ENCODE data around the gene HSF2BP.
"Not testable (repeated sequence)": the region's sequence is repeated elsewhere in the genome, so short reads cannot be mapped to it uniquely, and the experiment has no call there.

HSF2BP gene

DNA sequence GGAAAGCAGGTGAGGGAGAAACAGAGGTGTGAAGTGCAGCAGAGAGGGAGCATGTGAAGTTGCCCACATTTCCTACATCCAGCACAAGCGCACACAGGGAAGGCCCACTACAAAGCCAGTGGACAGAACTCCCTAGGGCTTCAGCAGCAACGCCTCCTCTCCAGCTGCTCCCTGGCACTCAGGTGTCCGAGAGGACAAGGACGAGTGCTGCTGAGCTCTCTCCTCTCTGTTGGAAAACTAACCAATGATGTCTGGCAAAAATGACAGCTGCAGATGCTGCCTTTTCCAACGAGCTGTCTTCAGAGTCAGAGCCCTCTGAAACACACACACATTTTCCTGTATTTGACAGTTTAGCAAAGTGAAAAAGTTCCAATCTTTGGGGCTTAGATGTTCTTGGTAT, 86.8 kb downstream of the HSF2BP start:
- H3K9ac ChIP-seq: no peak overlapping the region
- H3K27ac ChIP-seq: no peak overlapping the region
- no peaks in the 10 kb centered on the region for H3K27me3 ChIP-seq
- no peak overlapping the region for H3K4me2 ChIP-seq
- H4K20me1 ChIP-seq: no peaks in the 10 kb centered on the region
- H3K4me3 ChIP-seq: no peak overlapping the region
- no peaks in the 10 kb centered on the region for H3K9me3 ChIP-seq
- no peaks in the 10 kb centered on the region for H3K36me3 ChIP-seq
- H3K4me1 ChIP-seq: peaks cover 32% of the 10 kb centered on the region
- no peak for TF ChIP-seq Cebpa-rat (IDR thresholded peaks at IDR 0.05)

DNA sequence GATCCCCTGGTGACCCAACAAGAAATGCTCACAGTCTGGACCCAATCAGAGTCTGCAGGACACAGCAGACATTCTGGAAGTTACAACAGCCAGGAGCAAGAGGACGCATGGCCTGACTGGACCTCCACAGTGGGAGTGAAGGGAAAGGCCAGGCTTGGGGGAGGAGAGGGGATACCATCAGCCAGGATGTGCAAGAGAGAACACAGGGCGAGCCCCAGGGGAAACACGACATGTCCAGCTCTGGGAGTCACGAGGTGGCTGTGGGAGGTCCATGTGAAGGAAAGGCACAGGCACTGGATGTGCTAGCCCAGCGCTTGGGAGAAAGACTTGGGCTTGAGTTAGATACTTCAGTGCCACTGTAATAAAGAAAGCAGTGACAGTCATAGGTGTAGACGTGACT, 87.3 kb downstream of the HSF2BP start:
- H3K4me1 ChIP-seq: peaks cover 32% of the 10 kb centered on the region
- H3K4me2 ChIP-seq: no peak overlapping the region
- H3K4me3 ChIP-seq: no peak overlapping the region
- H4K20me1 ChIP-seq: no peaks in the 10 kb centered on the region
- no peak for TF ChIP-seq Cebpa-rat (IDR thresholded peaks at IDR 0.05)
- H3K36me3 ChIP-seq: no peaks in the 10 kb centered on the region
- no peak overlapping the region for H3K27ac ChIP-seq
- no peaks in the 10 kb centered on the region for H3K9me3 ChIP-seq
- H3K27me3 ChIP-seq: no peaks in the 10 kb centered on the region
- no peak overlapping the region for H3K9ac ChIP-seq

DNA sequence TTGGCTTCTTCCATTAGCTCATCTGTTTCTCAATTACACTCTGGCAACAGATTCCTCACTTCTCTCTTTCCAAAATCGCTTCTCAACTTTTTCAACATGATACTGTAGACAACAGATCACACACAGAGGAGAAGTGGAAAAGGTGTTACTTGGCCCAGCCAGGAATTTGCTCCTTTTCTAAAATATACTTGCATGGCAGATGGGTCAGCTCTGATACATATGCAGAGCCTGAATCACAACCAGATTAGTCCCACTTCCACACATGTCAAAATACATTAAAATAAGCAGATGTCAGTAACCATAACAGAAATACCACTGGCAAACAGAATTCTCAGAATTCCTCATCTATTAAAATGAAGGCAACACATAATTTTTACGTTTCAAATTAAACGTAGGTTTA, 89.1 kb downstream of the HSF2BP start:
- H3K4me3 ChIP-seq, H3K27ac ChIP-seq, H3K27me3 ChIP-seq, H3K36me3 ChIP-seq, H3K9ac ChIP-seq, H3K4me2 ChIP-seq, H4K20me1 ChIP-seq, H3K9me3 ChIP-seq: not testable (repeated sequence)
- H3K4me1 ChIP-seq: peaks cover 25% of the 10 kb centered on the region

DNA sequence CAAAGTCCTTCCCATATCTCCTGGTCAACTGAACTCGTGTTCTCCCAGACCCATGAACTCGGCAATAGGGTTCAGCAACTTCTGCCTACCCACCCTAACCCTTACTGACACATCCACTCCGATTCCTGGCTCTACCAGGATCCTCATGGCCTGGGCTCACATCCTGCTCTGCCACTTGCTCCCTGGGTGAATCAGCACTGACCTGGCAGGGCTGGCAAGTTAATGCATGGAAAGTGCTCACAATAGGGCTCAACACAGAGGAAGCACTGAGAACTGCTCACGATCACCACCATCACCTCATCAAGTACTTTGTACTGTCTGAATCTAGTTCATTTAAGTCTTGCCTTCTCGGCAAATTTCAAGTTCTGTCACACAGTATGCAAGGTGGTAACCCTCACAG, 96.8 kb downstream of the HSF2BP start:
- not testable (repeated sequence) for H3K27me3 ChIP-seq, H3K27ac ChIP-seq, H3K9me3 ChIP-seq, H3K4me2 ChIP-seq, H3K4me1 ChIP-seq, H3K36me3 ChIP-seq, H3K4me3 ChIP-seq, H4K20me1 ChIP-seq, H3K9ac ChIP-seq

DNA sequence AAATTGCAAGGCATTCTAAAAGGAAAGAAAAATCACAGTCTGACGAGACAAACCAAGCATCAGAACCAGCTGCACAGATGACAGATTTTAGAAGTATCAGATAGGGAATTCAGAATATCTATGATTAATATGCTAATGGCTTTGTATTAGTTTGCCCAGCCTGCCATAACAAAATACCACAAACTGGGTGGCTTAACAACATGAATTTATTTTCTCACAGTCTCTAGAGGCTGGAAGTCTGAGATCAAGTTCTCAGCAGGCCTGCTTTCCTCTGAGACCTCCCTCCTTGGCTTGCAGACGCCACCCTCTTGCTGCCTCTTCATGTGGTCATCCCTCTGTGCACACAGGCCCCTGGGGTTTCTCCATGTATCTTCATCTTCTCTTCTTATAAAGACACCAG, 118.7 kb downstream of the HSF2BP start:
- not testable (repeated sequence) for H3K4me3 ChIP-seq, H3K27me3 ChIP-seq, H3K9me3 ChIP-seq, H3K27ac ChIP-seq, H3K4me1 ChIP-seq, H4K20me1 ChIP-seq, H3K36me3 ChIP-seq, H3K4me2 ChIP-seq, H3K9ac ChIP-seq

DNA sequence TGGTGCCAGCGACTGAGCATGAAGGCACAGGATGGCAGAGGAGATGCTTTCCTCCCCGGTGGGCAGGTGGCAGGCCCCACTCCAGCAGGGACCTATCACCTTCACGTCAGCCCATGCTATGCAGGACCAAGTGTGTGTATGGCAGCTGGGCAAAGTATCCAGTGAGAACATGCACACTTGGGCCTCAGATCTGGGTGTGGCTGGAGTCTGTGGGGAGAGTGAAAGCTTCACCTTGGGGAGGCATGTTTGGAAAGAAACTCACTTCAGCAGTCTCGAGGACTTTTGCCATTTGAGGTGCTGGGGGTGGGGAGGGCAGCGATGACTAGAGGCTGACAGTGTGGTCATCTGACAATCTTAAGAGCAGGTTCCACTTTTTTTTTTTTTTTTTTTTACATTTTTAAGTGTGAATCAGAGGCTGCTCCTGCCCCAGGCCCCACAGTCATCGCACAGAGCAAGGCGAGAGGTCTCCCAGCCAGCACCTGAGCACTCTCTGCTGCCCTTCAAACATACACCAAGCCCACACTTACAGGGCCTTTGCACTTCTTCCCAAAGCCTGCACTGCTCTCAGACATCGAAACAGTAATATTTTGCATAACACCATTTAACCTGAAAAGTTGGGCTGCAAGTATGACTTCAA, 136.7 kb downstream of the HSF2BP start:
- H3K9ac ChIP-seq, H3K27ac ChIP-seq, H3K4me3 ChIP-seq, H3K36me3 ChIP-seq, H3K4me2 ChIP-seq, H3K9me3 ChIP-seq, H3K27me3 ChIP-seq, H4K20me1 ChIP-seq, H3K4me1 ChIP-seq: not testable (repeated sequence)

DNA sequence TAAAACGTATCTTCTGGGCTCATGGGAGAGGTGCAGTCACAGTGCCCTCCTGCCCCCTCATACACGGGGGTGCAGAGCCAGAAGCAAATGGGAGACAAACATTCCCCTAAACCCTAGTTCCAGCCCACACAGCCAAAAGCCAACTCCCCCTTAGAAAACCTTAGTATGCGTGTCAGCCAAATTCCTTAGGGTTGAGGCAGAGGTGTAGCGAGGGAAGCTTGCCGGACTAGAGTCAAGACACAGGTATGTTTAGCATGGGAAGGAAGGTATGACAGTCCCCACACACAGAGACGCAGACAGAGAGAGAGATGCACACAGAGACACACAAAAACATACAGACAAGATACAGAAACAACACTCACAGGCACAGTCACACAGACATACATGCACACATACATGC, 141.6 kb downstream of the HSF2BP start:
- H3K36me3 ChIP-seq, H3K27me3 ChIP-seq, H3K4me1 ChIP-seq, H3K4me2 ChIP-seq, H4K20me1 ChIP-seq, H3K27ac ChIP-seq, H3K4me3 ChIP-seq, H3K9ac ChIP-seq, H3K9me3 ChIP-seq: not testable (repeated sequence)

DNA sequence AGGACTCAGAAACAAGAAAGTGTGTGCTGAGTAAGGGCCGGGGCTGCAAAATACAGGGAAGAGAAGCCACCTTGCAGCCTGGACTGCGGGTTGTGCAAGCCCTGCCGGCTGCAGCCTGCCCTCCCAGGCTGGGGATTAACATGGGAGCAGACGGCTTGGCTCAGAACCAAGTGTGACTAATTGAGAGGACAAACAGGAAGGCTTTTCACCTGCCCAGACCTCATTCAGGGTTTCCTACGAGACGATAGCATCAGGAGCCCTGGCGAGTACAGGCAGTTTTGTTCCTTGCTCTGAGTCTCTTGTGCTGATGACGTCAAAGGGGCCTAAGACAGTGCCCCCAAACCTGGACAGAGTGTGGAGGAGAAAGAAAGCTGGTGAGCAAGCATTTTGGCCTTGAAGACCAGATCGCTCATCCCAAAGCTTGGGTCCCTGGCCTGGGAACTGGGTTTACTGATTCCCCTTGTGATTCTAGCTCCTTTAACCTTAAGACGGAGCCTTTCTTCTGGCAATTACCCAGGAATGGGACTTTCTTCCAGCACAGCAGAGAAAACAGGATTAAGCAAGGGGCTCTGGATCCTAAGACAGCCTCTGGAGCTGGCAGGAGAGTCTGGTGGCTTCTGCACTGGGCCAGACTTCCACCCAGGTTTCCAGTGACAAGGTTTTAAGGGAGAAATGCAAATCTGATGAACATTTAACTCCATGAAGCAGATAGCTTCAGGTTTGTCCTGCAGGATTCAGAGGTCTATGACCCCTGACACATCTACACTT, 142.2 kb downstream of the HSF2BP start:
- not testable (repeated sequence) for H3K9ac ChIP-seq, H3K4me2 ChIP-seq, H3K9me3 ChIP-seq, H3K27ac ChIP-seq, H4K20me1 ChIP-seq, H3K4me3 ChIP-seq, H3K27me3 ChIP-seq, H3K36me3 ChIP-seq, H3K4me1 ChIP-seq

DNA sequence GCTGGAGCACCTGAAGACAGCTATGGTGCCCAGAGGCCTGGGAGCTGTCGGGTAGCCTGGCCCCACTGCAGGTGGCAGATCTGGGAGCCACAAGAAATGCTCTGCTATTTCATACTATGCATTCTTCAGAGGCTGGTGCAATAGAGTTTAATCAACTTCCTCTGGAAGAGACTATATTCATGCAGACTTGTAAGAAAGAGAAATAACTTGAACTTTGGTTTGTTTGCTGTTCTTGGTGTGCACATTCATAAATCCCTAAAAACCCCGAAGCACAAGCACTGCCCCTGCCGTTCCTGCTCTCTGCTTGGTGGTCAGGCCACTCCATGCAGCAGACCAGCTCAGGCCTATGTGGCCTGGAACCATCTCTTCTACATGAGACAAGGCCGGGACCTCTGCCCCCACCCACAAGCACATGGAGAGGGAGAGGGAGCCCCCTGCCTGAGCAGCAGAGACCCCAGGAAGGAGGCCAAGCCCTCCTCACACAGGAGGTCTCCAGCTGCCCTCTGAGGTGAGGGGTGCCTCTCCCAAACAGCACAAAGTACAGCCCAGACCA, 142.9 kb downstream of the HSF2BP start:
- H3K27me3 ChIP-seq, H3K4me2 ChIP-seq, H3K9me3 ChIP-seq, H3K27ac ChIP-seq, H3K4me1 ChIP-seq, H3K9ac ChIP-seq, H3K36me3 ChIP-seq, H4K20me1 ChIP-seq, H3K4me3 ChIP-seq: not testable (repeated sequence)

DNA sequence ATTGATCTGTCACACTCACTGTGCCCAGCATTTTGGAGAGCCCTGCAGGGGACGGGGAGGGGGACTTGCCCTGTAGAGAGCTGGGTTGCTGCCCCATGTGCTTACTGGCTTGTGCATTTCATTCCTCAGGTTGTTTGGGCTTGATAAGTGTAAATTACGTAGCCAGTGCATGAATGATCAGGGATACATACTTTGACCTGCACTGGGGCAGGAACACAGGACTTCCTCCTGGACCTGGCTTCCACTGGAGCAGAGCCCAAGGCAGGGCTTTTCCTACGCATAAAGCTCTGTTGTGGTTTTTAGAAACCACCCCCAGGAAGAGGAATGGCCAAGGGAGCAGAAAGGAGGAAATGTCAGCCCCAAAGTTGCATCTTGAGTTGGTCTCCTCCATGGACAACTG, 144.5 kb downstream of the HSF2BP start:
- not testable (repeated sequence) for H3K4me2 ChIP-seq, H3K4me3 ChIP-seq, H3K9ac ChIP-seq, H3K27me3 ChIP-seq, H3K36me3 ChIP-seq, H4K20me1 ChIP-seq, H3K9me3 ChIP-seq, H3K4me1 ChIP-seq, H3K27ac ChIP-seq

DNA sequence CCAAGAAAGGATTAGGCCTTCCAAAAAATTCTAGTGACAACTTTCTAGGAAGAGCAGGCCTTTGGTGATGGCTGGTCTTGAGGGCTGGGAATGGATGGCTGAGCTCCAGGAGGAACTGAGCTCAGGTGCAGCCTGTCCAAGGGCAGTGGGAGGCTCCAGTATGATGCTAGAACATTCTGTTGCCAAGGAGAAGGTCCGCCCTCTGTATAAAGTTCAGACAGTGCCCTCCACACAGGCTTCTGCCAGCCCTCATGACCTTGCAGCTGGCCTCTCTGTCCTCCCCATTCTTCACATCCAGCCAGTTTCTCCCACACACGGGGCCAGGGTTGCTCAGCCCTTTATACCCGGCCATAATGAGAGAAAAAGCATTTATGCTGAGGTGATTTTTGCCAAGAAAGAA, 146.3 kb downstream of the HSF2BP start:
- H3K4me3 ChIP-seq, H3K9ac ChIP-seq, H3K9me3 ChIP-seq, H3K27ac ChIP-seq, H3K4me2 ChIP-seq, H3K36me3 ChIP-seq, H3K27me3 ChIP-seq, H4K20me1 ChIP-seq, H3K4me1 ChIP-seq: not testable (repeated sequence)

DNA sequence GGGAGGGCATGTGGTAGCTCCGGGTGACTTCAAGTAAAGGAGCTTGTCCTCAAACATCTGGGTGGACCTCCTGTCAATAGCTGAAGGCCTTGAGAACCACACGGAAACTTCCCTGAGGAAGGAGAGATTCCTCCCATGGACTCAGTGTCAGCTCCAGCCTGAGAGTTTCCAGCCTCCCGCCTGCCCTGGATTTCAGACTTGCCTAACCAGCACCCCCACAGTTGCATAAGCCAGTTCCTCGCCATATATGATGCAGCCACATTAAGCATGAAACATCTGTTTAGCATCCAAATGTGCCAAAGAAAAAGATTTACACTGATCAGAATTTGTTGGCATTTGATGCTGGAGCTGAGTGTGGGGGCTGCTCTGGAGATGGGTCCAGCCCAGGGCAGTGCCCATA, 148.1 kb downstream of the HSF2BP start:
- not testable (repeated sequence) for H4K20me1 ChIP-seq, H3K4me3 ChIP-seq, H3K27ac ChIP-seq, H3K9me3 ChIP-seq, H3K4me1 ChIP-seq, H3K9ac ChIP-seq, H3K36me3 ChIP-seq, H3K27me3 ChIP-seq, H3K4me2 ChIP-seq

DNA sequence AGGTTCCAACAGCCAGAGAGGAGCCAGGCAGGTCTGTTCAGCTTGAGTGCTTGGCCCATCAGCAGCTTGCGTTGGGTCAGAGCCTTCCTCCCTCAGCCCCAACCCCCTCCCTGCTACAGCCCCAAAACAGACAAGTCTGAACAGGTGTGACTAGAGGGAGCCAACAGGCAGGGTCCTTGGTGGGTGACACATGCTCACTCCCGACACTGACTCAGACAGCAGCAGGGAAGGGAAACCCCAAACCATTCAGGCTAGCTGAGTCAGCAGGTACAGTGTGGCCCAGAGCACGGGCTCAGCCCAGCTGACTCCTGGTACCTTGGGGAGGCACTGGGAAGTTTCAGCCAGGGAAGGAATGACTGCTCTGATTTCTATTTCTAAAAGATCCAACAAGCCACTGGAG, 148.6 kb downstream of the HSF2BP start:
- H3K4me2 ChIP-seq, H3K9me3 ChIP-seq, H3K9ac ChIP-seq, H3K27me3 ChIP-seq, H3K4me1 ChIP-seq, H3K36me3 ChIP-seq, H3K27ac ChIP-seq, H4K20me1 ChIP-seq, H3K4me3 ChIP-seq: not testable (repeated sequence)

DNA sequence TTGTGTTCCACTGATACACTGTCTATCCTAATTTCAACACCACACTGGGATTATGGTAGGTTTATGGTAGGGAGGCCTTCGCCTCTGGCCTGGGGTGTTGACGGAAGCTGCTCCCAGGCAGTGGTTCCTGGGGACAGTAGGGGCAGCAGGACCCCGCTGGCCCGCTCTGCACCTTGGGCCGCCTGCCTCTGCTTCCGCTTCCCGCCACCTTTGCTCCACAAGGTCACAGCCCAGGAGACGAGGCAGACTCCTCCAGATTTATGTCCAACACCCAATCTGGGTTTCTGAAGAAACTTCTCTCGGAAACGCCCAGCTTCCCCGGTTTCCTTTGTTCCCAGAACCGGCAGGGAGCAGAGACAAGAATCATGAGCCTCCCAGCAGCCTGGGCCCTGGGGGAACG, 155.4 kb downstream of the HSF2BP start:
- H4K20me1 ChIP-seq, H3K4me3 ChIP-seq, H3K4me1 ChIP-seq, H3K9me3 ChIP-seq, H3K4me2 ChIP-seq, H3K27ac ChIP-seq, H3K27me3 ChIP-seq, H3K9ac ChIP-seq, H3K36me3 ChIP-seq: not testable (repeated sequence)
